Measurements from ENCODE around the gene ADAMTS16.

ADAMTS16 gene

DNA sequence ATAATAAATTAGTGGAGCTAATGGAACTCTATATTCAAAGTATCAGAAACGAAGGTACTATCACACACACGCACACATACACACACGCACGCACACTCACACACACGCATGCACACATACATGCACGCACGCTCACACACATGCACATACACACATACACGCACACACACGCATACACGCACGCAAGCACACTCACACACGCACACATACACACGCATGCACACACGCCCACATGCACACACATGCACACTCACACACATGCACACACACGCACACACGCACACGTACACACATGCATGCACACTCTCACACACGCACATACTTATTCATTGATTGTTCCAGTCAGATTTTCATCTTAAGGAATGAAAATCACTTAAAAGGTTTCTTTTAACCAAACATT lies 212.5 kb downstream of the ADAMTS16 start:
- DNase-seq = no peak

DNA sequence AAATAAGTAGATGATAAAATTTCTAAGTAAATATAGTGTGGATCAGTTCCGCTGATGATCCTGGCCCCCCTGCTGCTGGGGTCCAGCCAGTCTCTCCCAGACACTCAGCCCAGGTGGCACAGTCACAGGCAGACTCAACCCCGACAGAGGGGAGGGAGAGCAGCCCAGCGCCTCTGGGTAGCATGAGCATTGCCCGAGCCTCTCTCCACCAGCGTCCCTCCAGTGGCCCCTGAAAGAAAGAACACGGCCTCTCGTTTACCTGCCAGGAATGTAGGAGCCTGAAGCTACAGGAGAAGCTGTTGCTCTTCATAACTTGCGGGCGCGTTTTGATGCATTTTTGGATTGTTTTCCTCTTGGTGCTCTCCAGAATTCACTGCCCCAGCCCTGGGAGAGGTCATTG lies 213.6 kb downstream of the ADAMTS16 start:
- DNase-seq = no peak

DNA sequence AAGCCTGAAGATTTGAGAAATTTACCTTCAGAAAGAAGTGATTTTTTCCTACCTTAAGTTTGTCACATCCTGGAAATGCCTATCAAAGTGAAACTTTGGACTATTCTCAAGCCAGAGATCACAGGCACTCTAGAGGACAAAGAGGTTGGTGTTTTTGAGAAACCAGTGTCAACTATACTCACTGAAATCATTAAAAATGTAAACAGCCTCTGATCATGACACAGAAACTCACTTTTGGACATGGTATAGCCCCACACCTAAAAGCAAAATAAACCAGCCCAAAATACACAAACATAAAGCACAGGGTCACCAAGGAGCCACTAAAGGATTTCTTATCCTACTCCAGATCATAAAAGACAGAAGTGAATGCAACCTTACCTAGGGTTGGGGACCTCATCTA lies 216.6 kb downstream of the ADAMTS16 start:
- DNase-seq = no peak

DNA sequence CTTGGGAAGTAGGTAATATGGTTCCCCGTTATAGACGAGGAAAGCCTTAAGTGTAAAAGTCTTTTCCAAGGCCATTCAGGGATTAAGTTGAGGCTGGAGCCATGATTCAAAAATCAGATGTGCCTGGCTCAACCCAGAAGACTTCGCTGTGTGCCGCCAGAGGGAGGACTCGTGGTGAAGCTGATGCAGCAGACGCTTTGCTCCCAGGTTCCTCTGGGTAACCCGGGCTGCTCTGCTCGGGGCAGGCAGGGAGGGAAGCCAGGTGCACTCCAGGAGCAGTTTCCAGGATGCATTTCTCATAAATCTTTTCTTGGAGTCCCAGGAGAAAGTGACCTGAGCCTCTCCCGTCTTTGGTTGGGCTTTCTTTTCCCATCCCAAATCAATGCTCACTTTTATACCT lies 219.5 kb downstream of the ADAMTS16 start:
- DNase-seq = no peak

DNA sequence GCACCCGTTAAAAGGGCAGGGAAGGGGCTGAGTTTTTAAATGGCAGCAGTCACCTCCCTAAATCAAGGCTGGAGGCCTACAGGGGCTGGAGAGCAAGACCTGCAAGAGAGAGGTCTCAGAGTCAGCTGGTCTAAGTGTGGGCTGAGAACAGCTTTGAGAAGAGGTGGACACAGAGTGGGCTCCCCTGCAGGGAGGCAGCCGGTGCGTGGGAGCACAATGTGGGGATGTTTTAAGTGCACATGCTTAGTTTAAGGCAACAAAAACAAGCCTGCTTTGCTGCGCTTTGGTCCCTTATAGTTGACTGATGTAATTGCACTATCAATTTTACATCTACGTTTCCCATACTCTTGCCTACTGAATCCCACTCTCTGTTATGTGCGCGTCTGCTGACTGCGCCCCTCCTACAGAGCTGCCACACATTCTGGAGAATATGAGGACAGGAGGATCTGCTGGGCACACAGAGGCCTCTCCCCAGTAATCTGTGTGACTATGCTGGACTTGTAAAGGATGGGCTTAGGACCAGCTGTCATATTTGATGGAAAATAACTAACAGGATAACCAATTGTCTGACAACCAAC lies 220.3 kb downstream of the ADAMTS16 start:
- no peak for DNase-seq

DNA sequence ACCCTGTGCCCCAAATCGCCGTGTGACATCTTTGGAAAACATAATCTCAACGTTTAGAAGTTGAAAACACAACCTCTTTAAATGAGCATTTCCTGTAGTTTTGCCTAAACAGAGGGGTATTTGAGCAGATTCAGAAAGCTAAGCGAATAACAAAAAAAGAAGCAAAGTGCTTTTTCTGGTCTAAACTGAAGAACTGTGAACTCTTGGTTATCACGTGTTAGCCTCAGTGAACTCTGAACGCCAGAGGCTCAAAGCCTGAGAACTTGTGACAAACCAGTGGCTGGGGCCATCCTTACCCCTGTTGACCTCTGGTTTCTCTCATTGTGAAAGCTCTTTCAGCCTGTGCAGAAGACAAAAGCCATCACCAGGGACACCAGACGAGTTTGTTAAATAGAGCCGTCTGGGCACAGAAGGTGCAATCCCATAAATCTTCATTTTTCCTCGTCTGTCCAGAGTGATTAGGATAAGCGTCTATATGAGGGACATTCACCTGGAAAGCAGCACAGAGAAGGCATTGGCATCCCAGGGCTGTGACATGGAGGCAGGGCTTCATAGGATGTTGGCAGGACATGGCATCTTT lies 220.9 kb downstream of the ADAMTS16 start:
- DNase-seq = no peak

DNA sequence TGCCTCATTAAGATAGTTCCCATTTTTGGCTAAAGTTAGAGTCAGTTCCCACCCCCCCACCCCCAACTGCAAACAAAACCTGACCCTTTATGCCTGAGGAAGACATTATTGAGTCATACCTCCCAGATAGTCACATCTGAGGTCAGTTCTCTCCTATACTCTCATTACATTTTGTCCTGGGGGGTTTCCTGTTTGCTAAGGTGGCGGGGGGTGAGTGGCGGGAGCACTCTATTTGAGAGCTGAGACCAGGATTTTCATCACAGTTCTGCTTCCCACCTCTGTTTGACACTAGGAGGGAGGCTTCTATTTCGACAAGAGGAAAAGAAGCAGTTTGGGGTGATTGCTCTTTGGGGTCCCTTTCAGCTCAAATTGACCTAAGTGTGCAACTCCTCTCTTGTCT lies 222.9 kb downstream of the ADAMTS16 start:
- DNase-seq = no peak

DNA sequence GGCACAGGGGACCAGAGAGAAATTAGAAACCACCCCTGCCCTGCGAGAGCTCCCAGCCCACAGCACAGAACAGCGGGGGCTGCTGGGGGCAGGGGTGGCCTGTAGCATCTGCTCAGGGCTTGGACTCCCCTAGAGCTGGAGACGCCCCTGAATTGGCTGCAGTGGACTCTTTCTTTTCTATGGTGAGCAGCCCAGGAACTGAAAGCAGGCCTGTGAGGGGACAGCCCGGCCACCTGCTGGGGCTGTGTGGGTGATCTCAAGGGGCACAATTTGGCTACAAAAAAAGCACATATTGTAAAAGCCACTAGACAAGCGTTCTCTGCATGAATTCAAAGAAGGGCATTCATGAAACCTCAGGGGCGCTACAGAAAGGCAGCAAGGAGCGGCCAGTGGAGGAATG lies 224.8 kb downstream of the ADAMTS16 start:
- DNase-seq = no peak

DNA sequence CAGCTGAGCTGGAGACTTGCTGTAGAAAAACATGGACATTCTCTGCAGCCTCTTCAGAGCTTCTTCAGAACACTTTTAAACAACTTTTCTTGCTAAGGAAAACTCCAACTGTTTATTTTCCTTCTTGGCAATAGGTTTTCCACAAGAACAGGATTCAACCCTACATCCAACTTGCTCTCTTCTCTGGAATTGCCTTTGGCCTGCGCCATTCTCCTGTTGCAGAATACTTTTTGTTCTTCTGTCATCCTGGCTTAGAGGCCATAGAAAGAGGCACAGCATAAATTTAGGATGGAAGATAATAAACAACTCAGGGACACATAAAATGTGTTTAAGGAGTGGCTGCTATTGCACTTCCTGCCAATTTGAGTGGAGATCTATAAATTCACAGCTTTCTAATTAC lies 227.6 kb downstream of the ADAMTS16 start:
- DNase-seq = no peak

DNA sequence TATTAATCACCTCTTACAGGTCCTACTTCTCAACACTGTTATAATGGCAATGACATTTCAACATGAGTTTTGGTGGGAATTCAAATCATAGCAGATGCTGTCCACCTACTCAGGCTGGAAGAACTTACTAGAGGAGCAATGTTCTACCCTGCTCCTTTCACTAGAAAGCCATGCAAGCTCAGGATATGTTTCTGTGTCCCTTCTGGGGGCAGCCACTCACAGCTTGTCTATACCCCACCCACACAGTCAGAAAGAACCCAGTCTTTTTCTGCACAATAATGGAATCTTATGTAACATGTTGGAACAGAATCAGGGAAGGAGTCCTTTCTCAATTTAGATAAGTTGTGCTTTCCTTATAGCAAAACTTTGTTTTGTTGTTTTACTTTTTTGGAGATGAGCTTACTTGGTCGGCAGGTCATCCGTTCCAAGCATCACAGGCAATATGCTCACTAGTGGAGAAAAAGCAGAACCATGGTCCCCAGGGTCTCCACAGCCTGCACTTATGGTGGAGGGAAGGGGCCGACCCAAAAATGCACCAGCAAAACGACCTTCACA lies 229.0 kb downstream of the ADAMTS16 start:
- no peak for DNase-seq
